Hematopoietic multipotent progenitor cell treated with erythropoietin and hydrocortisone succinate and interleukin-3 and kit ligand, for 15 days (in vitro differentiated cells): ENCODE data around the gene ASPG.
A peak's percentile ranks its signal among the peaks of the same experiment; 100 is the strongest.

Experiments
- DNase-seq: peaks from one replicate; pipeline ENCODE4 v3.0.0-alpha.2; 2015; ENCODE audit warnings: low spot score

Gene ASPG

DNA sequence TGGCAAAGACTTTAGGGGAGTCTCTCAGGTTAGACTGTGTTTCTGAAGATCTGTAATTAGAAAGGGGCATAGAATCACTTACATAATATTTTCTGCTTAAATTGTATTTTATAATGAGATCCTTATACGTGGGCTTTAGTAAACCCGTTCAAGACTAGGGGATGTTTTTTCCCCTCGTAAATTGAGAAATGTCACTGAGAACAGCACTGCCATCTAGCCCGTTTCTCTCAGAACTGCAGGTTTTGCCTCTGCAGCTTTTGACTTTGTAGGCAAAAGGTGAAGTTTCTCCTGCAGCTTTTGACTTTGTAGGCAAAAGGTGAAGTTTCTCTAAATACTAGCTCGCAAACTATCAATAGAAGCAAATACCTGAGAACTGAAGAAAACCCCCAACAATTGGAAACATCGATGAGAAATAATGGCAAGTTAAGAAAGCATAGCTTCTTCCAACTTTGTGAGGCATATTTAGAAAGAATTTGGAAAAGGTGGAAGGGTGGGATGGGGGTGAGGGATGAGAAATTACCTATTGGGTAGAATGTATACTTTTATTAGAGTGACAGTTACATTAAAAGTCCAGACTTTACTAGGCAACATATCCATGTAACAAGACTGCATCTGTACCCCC lies 9.9 kb upstream of the ASPG start:
- DNase-seq = no peak

- DNase-seq = no peak
Observed at GRCh38 chr14:104076743-104077142, 8.8 kb upstream of the ASPG start.

DNA sequence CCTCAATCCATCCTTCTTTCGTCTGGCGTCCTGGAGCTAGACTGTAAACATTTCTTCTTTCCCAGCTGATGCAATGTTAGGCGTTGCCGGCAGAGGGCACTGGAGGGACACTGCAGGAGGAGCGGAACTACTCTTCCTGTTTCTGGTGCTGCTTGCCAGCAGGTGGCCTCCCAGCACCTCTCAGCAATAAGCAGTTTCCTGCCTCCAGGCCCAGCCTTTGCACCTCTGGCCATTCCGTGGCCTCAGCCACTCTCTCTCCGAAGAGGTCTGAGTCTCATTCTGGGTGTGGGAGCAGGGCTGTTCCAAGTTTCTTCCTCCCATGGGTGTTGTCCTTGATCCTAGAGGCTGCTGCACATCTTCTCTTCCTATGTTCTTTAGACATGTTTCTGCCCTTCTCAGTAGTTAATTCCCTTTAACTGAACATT lies 7.5 kb upstream of the ASPG start:
- peak; percentile 85 for DNase-seq

- no peak for DNase-seq
Observed at GRCh38 chr14:104080376-104081260, 4.9 kb upstream of the ASPG start.

- DNase-seq = no peak
Observed at GRCh38 chr14:104081261-104081835, 4.2 kb upstream of the ASPG start.

DNA sequence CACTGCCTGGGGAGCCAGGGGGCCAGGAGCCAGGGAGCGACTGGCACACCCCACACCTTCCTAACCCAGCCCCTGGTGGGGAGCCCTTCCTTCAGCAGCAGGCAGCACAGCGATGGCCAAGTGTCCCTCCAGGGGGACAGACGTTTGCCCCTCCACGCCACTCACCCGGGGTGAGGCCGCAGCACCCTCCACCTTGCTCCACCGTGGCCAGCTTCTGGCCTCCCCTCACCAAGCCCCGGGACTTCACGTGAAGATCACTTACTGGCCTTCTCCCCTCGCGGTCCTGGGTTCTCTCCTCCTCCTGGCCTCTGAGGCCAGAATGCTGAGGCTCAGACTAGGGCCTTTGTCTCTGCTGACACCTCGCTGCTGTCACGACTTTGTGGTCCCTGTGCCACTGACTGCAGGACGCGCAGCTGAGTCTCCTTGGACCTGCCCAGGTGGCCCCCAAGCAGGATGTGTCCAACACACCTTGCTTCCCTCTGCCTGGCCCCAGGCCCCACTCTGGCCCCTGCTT lies 3.5 kb upstream of the ASPG start:
- no peak for DNase-seq

GRCh38 chr14:104082807-104083206 lies 2.7 kb upstream of the ASPG start:
- no peak for DNase-seq

DNA sequence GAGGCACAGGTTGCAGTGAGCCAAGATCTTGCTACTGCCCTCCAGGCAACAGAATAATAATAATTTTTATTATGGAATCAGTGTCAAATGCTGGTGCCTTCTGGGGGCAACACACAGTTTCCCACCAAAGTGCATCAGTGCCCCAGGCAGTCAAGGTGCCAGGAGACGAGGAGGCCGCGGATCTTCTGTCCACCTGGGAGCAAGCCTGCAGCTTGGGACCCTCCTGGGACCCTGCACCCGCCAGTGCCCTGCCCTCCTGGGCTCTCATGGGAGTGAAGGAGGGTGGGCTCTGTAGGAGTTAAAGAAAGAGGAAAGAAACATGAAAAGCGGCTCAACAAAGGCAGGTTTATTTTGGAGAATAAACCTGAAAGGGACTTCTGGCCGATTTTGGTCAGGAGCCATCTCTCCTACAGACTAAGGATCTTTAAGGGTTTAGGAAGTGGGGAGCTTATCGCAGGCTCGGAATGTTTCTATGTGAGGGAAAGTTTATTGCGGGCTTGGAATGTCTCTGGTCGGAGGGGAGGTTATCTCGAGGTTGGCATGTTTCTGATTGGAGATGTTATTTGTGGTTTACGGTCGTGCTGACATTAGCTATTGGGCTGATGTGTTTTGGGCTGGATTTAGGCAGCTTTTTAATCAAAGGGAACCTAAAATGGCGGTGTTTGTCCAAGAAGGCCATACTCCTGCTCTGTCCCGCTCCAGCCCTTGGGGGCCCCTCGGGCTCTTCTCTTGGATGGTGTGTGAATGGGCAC lies 1.1 kb upstream of the ASPG start:
- DNase-seq = no peak

DNA sequence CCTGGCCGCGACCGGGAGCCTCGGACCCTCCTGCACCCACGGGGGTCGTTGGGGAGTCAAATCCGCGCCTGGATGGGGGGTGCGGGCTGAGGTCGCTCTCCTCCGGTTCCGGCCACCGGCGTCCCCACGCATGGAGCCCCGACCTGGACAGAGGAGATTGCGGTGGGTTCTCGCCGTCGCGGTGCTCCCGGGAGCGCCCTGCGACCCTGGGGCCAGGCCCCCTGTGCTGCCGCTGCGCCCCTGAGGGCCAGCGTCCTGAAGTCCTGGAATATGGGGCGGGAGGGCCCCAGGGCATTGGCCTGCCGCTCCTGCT lies 345 bp downstream of the ASPG start:
- DNase-seq = no peak

- no peak for DNase-seq
Observed at GRCh38 chr14:104086210-104086660, 735 bp downstream of the ASPG start.

DNA sequence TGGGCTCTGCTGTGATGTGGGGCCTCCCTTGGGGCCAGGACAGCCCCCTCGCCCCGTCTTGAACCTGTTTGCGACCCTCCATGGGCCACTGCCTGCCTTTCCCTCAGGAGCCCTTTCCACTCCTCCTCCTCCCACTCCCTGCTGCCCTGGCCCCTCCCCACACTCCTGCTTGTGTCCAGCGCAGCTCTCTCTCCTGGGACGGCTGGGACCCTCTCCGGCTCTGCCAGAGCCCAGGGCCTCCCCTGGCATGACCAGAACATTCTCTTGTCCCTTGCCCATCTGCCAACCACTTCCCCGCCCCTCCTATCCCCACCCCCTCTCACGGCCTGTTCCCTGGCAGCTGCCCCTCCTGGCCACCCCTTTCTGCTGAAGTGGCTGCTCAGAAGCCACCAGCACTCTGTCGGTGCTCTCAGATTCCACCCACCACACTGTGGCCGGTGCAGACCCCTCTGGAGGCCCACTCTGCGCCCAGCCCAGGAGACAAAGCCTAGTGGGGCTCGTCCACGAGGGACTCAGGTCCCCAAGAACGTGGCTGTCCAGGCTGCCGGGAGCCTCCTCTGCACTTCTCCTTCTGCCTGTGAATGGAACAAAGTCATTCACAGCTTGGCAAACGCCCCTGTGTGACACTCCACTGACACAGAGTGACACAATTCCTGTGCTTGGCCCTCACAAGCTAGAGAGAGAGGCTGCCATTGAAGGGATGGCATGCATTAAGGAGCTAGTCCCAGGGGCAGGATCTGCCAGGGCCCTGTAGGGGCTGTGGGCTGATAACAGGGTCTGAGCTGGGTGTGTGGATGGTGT lies 1.4 kb downstream of the ASPG start:
- no peak for DNase-seq

DNA sequence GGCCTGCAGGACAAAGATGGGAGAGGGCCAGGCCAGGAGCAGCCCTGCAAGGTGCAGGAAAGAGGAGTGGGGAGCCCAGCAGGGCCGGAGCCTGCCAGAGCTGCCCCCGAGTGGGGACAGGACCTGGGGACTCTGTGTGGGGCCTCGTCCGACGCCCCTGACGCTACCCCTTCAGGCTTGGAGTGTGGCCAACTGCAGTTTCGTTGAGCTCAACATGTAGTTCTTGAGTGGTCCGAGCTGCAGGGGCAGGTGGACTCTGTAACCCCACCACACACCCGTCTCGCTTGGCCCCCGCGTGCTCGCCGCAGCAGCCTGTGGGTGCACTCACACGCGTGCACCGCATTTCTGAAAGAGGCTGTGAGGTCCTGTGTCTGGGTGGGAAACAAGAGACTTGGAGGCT lies 2.0 kb downstream of the ASPG start:
- no peak for DNase-seq

DNA sequence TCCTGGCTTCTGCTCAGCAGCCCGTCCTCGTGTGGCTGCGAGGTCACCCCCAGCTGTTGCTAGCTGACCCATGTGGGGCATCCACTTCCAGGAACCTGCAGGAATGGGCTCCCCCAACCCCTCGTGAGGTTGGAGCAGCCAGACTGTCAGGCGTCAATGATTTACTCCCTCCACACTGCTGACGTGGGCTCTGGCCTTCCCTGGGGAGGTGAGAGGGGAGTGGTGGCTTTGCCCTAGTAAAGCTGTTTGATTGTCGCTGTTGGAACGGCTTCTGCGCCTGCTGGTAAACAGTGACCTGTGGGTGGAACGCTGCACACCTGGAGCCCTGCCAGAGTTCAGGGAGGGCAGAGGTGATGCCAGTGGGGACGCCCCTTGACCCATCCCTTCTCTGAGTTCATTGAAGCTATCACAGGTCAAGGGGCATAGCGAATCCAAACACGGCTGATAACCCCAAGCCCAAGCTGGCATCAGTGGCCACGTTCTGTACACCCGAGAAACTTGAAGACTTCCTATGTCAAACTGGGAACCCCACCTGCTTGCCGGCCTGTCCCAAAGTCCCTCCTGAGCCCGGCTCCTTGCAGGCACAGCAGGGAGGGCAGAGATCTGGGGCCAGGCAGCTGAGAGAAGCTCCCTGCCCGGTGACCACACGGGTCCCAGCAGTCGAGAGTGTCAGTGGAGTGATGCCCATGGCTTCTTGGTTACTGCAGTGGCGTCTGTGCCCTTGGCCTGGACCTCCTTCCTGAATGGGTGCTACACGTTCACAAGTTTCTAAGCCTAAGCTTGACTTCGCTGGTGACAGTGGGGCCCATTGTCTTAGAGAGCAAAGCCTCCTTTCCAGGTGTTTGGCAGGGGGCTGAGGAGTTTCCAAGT lies 2.7 kb downstream of the ASPG start:
- DNase-seq = no peak

DNA sequence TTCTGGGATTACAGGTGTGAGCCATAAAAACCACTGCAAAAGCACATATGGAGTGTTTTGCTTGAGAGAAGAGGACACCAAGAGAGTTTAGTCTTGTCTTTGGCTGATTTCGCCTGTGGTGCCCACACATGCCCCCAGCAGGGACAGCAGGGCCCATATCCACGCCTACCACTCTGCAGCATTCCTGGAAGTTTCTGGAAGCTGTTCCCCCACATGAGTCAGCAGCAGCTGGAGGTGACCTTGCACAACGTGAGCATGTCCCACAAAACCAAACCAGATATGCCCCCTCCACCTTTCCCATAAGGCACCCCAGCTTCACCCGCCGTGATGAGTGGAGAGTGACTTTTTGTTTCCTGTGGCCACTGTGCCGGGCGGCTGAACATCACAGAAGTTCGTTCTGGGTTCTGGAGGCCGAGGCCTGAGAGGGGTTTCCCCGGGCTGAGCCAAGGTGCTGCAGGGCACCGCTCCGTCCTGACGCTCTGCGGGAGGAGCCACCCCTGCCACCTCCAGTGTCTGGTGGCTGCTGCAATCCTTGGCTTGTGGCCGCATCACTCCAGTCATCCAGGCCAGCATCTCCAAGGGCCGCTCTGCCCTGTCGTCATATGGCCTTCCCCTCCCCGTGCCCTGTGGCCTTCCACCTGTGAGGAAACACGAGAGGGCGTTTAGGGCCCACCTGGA lies 4.7 kb downstream of the ASPG start:
- DNase-seq = no peak

- no peak for DNase-seq
Observed at GRCh38 chr14:104091061-104091926, 5.8 kb downstream of the ASPG start.

DNA sequence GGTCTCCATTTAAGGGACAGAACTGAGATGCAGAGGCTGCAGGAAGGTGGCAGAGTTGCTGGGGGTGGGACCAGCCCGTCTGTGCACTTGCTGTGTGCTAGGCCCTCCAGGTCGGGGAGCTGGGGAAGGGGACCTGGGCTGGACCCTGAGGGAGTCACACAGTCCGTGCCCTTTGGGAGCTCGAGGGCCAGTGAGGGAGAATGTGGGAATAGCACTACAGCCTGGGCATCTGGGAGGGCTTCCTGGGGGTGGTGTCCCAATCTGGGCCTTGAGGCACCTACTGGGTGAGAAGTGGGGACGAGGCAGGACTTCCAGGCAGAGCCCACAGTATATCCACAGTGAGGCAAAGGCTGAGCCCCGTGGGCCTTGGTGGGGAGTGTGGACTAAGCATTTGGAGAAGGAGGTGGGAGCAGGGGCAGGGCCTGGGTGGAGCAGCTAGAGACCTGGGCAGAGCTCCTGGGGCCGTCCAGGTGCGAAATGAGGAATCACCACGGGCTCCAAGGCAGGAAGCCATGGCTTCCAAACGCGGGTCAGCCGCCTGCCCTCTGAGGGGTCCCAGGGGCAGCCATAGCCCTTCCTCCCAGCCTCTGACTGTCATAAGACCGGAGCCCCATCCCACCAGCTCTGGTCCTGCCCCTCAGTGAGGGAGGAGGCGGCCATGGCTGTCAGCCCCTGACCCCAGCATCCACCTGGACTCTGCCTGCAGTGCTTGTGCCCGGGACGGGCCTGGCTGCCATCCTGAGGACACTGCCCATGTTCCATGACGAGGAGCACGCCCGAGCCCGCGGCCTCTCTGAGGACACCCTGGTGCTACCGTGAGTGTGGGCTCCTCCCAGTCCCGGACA lies 6.6 kb downstream of the ASPG start:
- DNase-seq = no peak

DNA sequence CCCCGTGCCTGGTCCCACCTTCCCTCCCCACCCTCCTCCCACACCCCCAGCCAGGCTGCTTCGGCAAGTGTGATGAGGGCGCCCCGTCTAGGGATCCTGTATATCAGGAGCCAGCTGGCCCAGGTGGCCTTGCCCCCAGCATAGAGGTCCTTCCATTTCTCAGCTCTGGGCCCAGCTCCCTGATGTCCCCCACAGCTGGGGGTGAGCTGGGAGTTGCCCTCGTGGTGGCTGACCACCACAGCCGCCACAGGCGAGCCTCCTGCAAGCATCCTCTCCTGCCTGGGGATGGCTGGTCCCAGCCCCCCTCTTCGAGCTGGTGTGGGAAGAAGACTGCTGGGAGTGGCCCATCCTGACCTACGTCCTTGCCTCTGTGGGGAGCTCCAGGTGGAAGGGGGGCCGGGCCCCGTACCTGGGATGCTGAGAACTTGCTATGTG lies 7.4 kb downstream of the ASPG start:
- no peak for DNase-seq
